Measurements from ENCODE around the gene LGR4. TPM values are rescaled to one million over a fixed set of nuclear protein-coding genes. Genes with fewer than 3 reads are reported as not detected.

LGR4 gene
- total and polyA plus RNA-seq, 2 of the 13 experiments (the other 11 are each of a cell fraction or from before 2014, with no cell fraction given), result 42.1 to 68.7 TPM

DNA sequence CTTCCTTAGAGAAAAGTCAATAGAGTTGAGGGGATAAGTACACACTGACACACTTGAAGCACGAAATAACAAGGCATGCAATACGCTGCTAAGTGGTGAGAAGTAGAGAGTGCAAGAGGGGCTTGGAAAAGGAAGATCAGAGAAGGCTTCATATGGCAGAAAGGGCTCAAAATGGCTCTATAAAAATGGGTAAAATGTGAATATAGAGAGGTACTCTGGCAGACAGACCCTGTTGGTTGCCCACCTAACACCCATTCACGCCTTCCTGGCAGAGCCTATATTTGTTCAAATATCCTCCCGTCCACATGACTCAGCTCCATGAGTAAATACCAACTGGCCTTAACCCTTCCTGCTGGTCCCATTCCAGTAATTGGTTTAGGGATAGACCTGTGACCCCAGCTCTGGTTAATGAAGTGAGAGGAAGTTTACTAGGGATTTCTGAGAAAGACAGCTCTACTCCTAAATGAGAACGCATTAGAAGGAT is 70.7 kb downstream of the LGR4 start:
- intact Hi-C loops (cut with micrococcal nuclease; ENCODE audit: unreplicated experiment), result no loop called here
- Histone ChIP-seq H3K9ac (ENCODE audit: insufficient read depth, low read depth, low read length) (no peak overlapping the region), H3K4me2 (ENCODE audit: low read depth, low read length) (peak overlapping the region; percentile 60), H2AFZ (ENCODE audit: low read length) (no peak overlapping the region), H4K20me1 (ENCODE audit: insufficient read depth, low read length) (no peaks in the 10 kb centered on the region), H3K4me3 (replicated peaks in 1 of 3; ENCODE audit: insufficient read depth in 1 of 3, low read depth in 2 of 3, low read length in 3 of 3) (peak overlapping the region in 2 of 3 experiments; percentile 6; a peak in 1 of 6 replicates), H3K79me2 (ENCODE audit: insufficient read depth, low read length) (peaks cover 47% of the 10 kb centered on the region), H3K4me1 (ENCODE audit: insufficient read depth, low read length) (peaks cover 93% of the 10 kb centered on the region), H3K36me3 (replicated peaks in 1 of 2; ENCODE audit: control insufficient read depth in 1 of 2, insufficient read depth in 2 of 2, low read length in 2 of 2) (peaks cover 4% of the 10 kb centered on the region in 2 experiments; a peak in 4 of 5 replicates), H3K9me3 (ENCODE audit: low read length) (no peaks in the 10 kb centered on the region), H3K27ac (ENCODE audit: extremely low read length, insufficient read depth, low read length) (peak overlapping the region; percentile 68), H3K27me3 (ENCODE audit: control insufficient read depth in 1 of 2, insufficient read depth in 2 of 2, low read length in 2 of 2) (no peaks in the 10 kb centered on the region)
- in situ Hi-C loops (cut with HindIII; ENCODE audit: extremely low pct_ligation_motif_present, low pct_unique_long_range_greater_than_20kb), result no loop called here
- WGBS (ENCODE audit: low lambda C conversion rate), result 5% methylated on average over 5 of the region's 5 CpGs
- POLR2A ChIA-PET, result interaction anchor here (0.9 to 4.1 kb wide), 14 partner anchors 8 to 106 kb away, joined by 3 to 22 read pairs (median 4); partner anchors contain the start of gene LGR4
- peak; percentile 87 for ATAC-seq
- peak; percentile 87 for FAIRE-seq
- CTCF ChIA-PET (ENCODE audit: low intra/inter-chr PET ratio, low total read pairs), result no interaction called here
- DNase-seq (ENCODE audit: low spot score), result peak; percentile 85
- no TSS peak for BruUV-seq (replicated peaks)
- TF ChIP-seq ZNF589 (CRISPR knock-in tag; conservative IDR thresholded peaks at IDR 0.05) (0 out of 2 replicates have a peak, but pooled peaks have one; percentile 57), KLF11 (CRISPR knock-in tag; IDR thresholded peaks at IDR 0.05) (no peak), SIN3B (IDR thresholded peaks at IDR 0.05; ENCODE audit: low read length) (no peak), KAT2B (IDR thresholded peaks at IDR 0.05; ENCODE audit: borderline replicate concordance, low read depth, low read length) (no peak), ZNF841 (CRISPR knock-in tag; IDR thresholded peaks at IDR 0.05; ENCODE audit: borderline replicate concordance) (no peak), ZNF788 (CRISPR knock-in tag; IDR thresholded peaks at IDR 0.05; ENCODE audit: borderline replicate concordance) (no peak; the same call in 1 of the 2 replicates), ZNF652 (CRISPR knock-in tag; IDR thresholded peaks at IDR 0.05; ENCODE audit: borderline replicate concordance, low read depth) (peak; percentile 96), ZNF644 (CRISPR knock-in tag; IDR thresholded peaks at IDR 0.05; ENCODE audit: low read depth) (peak; percentile 73), JARID2 (CRISPR knock-in tag; IDR thresholded peaks at IDR 0.05; ENCODE audit: insufficient replicate concordance) (no peak), GATAD1 (CRISPR knock-in tag; IDR thresholded peaks at IDR 0.05) (0 out of 2 replicates have a peak, but pooled peaks have one; percentile 28), ZMYM4 (CRISPR knock-in tag; IDR thresholded peaks at IDR 0.05) (peak; percentile 70; the same call in 1 of the 2 replicates), LCORL (IDR thresholded peaks at IDR 0.05) (no peak), LCORL (CRISPR knock-in tag; IDR thresholded peaks at IDR 0.05) (peak; percentile 90), HOXD1 (CRISPR knock-in tag; IDR thresholded peaks at IDR 0.05) (no peak), SPEN (CRISPR knock-in tag; IDR thresholded peaks at IDR 0.05; ENCODE audit: low read depth) (peak; percentile 56; the same call in 1 of the 2 replicates), GATA4 (IDR thresholded peaks at IDR 0.05; ENCODE audit: borderline replicate concordance, low read depth) (peak; percentile 65; the same call in 1 of the 2 replicates), ZNF496 (CRISPR knock-in tag; IDR thresholded peaks at IDR 0.05; ENCODE audit: insufficient replicate concordance) (no peak), ZFY (CRISPR knock-in tag; IDR thresholded peaks at IDR 0.05) (no peak), CEBPB (IDR thresholded peaks at IDR 0.05; ENCODE audit: borderline replicate concordance, low read depth, low read length) (no peak), PHF5A (CRISPR knock-in tag; IDR thresholded peaks at IDR 0.05; ENCODE audit: low read depth, unreplicated experiment) (no peak), TBP (CRISPR knock-in tag; IDR thresholded peaks at IDR 0.05) (no peak)
- TF ChIP-seq, protein P1, sequence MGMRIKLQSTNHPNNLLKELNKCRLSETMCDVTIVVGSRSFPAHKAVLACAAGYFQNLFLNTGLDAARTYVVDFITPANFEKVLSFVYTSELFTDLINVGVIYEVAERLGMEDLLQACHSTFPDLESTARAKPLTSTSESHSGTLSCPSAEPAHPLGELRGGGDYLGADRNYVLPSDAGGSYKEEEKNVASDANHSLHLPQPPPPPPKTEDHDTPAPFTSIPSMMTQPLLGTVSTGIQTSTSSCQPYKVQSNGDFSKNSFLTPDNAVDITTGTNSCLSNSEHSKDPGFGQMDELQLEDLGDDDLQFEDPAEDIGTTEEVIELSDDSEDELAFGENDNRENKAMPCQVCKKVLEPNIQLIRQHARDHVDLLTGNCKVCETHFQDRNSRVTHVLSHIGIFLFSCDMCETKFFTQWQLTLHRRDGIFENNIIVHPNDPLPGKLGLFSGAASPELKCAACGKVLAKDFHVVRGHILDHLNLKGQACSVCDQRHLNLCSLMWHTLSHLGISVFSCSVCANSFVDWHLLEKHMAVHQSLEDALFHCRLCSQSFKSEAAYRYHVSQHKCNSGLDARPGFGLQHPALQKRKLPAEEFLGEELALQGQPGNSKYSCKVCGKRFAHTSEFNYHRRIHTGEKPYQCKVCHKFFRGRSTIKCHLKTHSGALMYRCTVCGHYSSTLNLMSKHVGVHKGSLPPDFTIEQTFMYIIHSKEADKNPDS (CRISPR knock-in tag; IDR thresholded peaks at IDR 0.05), result 0 out of 2 replicates have a peak, but pooled peaks have one; percentile 37
- TF ChIP-seq, protein P2, sequence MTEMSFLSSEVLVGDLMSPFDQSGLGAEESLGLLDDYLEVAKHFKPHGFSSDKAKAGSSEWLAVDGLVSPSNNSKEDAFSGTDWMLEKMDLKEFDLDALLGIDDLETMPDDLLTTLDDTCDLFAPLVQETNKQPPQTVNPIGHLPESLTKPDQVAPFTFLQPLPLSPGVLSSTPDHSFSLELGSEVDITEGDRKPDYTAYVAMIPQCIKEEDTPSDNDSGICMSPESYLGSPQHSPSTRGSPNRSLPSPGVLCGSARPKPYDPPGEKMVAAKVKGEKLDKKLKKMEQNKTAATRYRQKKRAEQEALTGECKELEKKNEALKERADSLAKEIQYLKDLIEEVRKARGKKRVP (CRISPR knock-in tag; IDR thresholded peaks at IDR 0.05), result peak in 1 of 2 experiments; percentile 53; a peak in 1 of 4 replicates

All from HepG2 (cell line).